SK-N-MC (cell line): ENCODE data around the gene PDCD11.

Experiments used
- EZH2 ChIP-seq: fragments of 200-600 bp; sonication (generic); IDR thresholded peaks from one replicate; pipeline ENCODE4 v1.6.1; 2017; ENCODE audit warnings: antibody characterized with exemption
- POLR2AphosphoS5 ChIP-seq: IDR thresholded peaks from 2 replicates; pipeline ENCODE4 v1.6.1; 2012; ENCODE audit warnings: mild to moderate bottlenecking, low read depth, low read length, borderline replicate concordance

- no peak for TF ChIP-seq POLR2AphosphoS5
- TF ChIP-seq EZH2, result no peak
These were observed 46.3 kb upstream of the PDCD11 start for GRCh38 chr10:103350175-103350516.
